Right ventricle myocardium superior (tissue), 1 donor: ENCODE data around the gene CEP152. TPM values are rescaled to one million over a fixed set of nuclear protein-coding genes. Genes with fewer than 3 reads are reported as not detected.

Source experiments
- ATAC-seq: fragments of 200-7000 bp; cut with Tn5 transposase; one replicate; pipeline ENCODE4 v1.9.1; 2020; ENCODE audit warnings: mild to moderate bottlenecking; ENCODE audit not compliant: poor library complexity
- DNase-seq: peaks from one replicate; pipeline ENCODE4 v3.0.0-alpha.2; 2020
- intact Hi-C: fragments of 100-400 bp; cut with DNase I; formaldehyde crosslinking; loops from one replicate; pipeline ENCODE4 v1.11.2; 2022
- total RNA-seq: library from RNA; stranded (reverse); fragmentation: NEBNext Ultra II Directional; extraction: Animal tissue kit (Norgen Biotek cat#: 25700); gene quantifications from one replicate; pipeline ENCODE4 v1.2.1, GENCODE V29; 2021
- donor health status: DM: no; HTN: yes; CAD: no; lungs with severe emphysema.

Gene CEP152
- total RNA-seq, 1 donor from 2014 or later: 1.3 TPM

DNA sequence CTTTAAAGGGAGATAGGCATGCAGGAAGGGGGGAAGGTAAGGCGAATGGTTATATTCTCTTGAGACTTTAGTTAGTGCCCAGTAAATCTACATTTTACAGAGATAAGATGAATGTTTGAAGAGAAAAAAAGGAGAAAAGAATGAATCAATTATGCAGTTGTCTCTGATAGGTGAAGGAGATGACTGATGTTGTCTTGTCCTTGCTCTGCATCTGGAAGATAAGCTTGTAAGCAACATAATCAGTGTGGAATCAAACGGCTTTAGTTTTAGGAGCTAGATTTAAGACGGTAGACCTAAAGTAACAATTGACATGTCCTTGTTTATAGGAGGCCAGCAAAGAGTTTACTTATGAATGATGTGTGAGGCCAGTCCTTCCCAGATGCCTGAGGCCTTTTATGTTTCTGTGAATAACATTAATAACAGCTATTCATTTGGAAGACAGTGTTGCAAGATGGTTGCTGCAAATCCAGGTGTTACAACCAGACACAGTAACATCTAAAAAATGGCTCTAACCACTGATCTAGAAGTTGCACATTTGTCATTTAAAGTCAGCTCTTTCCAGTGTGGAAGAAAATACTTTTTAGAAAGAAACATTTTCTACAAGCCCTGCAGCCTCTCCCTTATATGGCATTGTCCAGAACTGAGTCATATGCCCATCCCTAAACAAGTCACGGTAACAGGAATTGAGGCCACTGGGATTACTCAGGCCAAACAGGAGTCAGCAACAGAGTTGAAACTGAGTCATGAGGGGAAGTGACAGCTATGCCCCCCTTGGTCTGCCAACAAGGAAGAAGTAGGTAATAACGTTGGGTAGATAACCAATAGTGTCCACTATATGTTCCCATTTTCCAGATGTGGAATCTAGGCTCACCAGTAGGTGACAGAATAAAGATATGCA, 87.9 kb downstream of the CEP152 start:
- intact Hi-C loops: loop anchor here (10.0 kb wide), 1 partner anchor 68 kb away; no protein-coding TSS in a partner anchor
- ATAC-seq (no peak), DNase-seq (no peak)

DNA sequence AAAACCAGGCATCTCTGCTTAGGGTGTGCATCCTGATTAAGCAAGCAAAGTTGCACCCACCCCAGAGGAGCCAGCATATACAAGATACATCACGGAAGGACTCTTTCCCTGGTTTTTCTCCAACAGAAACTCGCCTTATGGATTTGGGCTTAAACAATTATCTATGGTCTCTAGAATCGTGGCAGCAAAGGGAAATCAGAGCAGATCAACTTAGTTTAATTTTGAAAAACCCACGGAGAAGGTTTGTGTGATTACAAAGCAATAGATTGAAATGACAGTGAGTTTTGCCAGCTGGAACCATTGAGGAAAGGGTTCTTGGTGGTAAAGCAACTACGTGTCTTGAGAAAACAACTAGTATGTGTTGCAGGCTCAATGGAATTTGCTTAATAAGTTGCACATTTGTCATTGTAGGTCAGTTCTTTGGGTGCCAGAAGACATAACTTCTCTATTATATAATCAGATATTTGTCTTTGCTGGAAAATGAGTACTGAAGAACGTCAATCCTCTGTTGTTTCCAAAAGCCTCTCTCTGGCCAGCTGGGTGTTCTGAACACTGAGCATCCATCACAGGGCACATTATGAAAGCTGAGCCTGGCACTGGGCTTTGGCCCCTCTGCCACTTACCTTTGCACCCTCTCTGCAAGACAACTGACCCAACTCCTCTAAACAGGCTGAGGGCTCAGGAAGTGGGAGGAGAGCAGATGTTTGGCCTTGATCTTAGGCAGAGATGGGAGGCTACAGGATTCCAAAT, 89.6 kb downstream of the CEP152 start:
- ATAC-seq (peak; percentile 80), DNase-seq (no peak)
- intact Hi-C loops: loop anchor here (10.0 kb wide), 1 partner anchor 66 kb away; no protein-coding TSS in a partner anchor

DNA sequence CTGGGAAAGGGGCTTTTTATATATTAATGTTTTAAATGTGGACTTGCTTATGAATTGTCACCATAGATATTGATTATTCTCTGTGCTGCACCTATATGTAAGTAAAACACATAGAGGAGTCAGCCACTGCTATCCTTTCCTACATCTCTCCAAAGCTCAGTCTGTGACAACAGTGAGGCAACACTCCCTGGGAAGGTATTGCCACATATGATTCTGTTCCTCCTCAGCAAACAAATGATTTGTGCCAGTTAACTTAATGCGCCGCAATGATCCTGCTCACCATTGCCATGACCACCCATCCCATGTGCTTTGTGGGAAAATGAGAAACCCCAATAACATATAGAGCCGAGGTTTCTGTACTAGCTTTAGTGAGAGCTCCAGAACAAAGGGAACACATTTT, 90.2 kb downstream of the CEP152 start:
- ATAC-seq: peak; percentile 44
- no peak for DNase-seq
- intact Hi-C loops: loop anchor here (10.0 kb wide), 1 partner anchor 66 kb away; no protein-coding TSS in a partner anchor

DNA sequence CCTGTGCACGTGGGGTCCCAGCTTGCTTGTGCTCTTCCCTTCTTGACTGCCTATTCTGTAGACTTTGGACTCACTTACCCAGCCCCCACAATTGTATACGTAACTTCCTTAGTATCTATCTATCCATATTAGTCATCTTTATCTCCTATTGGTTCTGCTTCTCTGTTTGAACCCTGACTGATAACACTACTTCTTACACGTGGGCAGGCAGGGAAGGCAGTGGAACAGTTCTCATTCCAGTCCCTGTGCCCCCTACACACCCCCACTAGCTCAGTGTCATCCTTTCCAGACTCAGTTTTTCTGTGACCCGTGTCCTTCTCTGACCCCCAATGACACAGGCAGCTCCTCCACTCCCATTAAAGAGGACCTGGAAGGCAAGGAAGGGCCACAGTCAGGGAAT, 91.2 kb downstream of the CEP152 start:
- intact Hi-C loops: loop anchor here (10.0 kb wide), 1 partner anchor 65 kb away; no protein-coding TSS in a partner anchor
- ATAC-seq (no peak), DNase-seq (no peak)

DNA sequence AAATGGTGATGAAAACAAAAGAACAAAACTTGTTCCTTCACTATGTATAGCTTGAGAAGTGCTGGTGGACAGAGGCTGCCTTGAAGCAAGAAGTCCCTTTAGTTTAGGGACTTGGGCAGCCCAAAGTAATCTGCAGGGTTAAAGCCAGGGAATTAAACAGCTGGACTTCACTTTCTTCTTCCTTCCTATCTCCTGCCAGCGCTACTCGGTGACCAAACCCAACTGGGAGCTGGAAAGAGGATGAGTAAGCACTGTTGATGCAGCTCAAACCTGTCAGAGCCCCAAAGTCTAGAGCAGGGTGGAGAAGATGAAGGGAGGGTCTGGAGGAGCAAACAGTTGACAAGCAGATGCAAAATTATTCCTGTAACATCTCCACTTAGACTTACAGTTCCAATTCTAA, 92.2 kb downstream of the CEP152 start:
- ATAC-seq: peak; percentile 67
- intact Hi-C loops: no loop called here
- no peak for DNase-seq

DNA sequence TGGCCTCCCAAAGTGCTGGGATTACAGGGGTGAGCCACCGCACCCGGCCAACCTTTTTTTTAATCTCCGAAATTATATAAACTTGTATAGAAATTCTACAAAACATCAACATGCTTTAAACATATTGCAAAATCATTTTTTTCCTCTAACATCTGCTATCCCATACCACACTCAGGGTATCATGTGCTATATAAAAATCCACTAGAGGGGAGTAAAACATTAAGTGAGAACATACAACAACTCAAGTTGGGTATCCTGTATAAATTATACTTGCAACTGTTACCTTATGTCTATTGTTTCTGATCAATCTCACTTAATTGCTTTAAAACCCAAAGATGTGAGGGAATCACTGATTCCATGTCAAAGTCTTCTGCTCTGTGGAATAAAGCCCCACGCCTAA, 93.4 kb downstream of the CEP152 start:
- intact Hi-C loops: no loop called here
- no peak for ATAC-seq
- no peak for DNase-seq

DNA sequence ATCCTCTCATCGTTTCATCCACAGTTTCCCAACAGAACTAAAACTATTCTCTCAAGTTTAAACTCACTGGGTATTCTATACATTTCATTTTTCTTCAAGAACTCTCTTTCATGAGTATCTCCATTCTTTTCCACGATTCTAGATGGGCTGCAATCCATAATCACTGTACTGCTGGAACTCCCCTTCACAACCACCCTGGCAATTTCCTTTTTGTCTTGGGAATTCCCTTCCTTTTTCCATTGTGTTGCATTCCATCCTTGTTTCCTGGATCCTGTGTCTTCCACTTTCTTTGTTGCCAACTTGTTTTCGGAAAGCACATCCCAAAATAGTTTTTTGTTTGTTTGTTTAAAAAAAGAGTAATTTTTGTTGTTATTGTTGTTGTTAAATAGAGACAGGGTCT, 98.3 kb downstream of the CEP152 start:
- ATAC-seq (no peak), DNase-seq (no peak)

DNA sequence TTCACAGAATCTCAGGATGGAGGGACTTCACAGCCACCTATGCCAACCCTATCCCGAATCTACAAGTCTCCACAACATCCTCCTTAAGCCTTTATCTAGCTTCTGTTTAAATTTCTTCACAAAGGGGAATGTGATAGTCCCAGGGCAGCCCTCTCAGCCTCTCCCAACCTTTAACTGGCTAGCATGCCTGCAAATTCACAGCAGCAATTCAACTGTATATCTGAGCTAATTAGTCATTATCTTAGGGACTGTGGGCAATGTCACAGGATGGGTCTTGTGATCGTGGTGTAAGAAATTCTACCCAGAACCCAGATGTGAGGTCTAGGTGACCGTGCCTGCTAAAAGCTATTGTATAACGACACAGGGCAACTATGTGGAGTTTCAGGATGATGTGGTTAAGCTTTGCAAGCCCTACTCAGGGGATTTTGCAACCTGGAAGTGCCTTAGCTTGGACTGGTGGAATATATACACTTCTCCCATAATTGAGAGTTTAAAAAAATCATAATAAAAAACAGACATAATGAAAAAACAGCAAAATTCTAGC, 99.8 kb downstream of the CEP152 start:
- intact Hi-C loops: no loop called here
- ATAC-seq (no peak), DNase-seq (no peak)

More for the DNA sequence above, 98.3 kb downstream of the CEP152 start:
- intact Hi-C loops: no loop called here

DNA sequence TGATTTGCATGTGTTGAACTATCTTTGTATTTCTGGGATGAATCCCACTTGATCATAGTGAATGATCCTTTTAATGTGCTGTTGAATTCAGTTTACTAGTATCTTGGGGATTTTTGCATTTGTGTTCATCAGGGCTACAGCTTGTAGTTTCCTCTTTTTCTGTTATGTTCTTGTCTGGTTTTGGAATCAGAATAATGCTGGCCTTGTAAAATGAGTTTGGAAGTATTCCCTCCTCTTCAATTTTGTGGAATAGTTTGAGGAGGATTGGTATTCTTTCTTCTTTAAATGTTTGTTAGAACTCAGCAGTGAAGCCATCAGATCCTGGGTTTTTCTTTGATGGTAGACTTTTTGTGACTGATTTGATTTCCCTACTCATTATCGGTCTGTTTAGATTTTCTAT, 102.2 kb downstream of the CEP152 start:
- no peak for DNase-seq
- intact Hi-C loops: no loop called here
- no peak for ATAC-seq

DNA sequence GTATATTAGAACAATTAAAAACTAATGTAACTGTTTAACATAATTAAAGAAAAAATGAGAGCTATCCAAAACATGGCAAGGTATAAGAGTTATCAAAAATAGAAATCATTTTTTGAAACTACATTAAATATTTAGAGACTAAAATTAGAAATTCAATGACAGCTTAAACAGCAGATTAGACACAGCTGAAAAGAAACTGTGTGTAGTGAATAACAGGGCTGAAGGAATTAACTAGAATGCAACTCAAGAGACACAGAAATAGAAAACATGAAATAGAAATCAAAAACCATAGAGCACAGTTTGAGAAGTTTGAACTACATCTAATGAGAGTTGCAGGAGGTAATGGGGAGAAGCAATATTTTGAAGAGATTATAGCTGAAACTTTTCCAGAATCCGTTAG, 105.5 kb downstream of the CEP152 start:
- no peak for ATAC-seq
- DNase-seq: no peak
- intact Hi-C loops: no loop called here

DNA sequence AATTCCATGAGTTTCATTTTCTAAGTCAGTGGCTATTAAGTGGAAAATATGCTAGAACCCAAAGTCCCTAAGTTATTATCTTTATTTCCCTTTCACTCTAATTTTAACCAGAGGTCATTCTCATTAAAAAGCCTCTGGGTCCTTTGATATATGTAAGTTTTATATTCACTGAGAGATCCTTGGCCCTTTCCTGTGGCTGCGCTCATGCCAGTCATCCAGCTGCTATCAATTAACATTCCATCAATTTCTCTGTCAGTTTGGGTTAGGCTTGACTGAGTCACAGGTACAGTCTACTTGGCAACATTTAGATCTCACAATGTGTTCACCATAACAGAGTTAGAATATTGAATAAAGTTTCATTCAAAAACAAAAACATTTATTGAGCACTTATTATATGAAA, 107.3 kb downstream of the CEP152 start:
- intact Hi-C loops: no loop called here
- DNase-seq (no peak), ATAC-seq (no peak)

DNA sequence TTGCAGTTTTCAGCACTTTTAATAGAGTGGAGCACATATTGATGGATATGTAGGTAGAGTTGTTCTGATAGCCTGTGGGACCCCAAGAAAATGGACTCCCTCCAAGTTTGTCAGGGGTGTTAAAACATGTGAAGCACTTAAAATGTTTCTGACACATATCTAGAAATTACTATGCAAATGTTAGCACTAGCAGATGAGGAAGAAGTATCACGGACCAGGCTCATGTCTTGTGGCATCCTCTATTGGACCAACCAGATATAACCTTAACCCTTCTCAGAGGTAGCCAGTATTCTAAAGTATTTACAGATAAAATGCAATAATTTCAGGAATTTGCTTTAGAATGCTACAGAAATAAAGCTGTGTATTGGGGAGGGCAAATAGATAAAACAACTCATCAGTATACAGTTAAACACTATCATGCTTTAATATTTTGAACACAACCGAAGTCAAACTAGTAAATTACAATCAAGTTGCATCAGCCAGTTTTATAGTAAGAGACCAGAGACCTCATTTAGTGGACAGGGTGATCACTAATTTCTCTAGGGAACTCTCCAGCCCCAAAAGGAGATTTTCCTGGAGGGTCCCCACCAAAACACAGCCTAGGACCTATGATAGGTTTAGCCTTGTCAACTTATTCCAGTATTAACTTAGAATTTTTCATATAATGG, 108.2 kb downstream of the CEP152 start:
- DNase-seq (no peak), ATAC-seq (no peak)
- intact Hi-C loops: no loop called here

DNA sequence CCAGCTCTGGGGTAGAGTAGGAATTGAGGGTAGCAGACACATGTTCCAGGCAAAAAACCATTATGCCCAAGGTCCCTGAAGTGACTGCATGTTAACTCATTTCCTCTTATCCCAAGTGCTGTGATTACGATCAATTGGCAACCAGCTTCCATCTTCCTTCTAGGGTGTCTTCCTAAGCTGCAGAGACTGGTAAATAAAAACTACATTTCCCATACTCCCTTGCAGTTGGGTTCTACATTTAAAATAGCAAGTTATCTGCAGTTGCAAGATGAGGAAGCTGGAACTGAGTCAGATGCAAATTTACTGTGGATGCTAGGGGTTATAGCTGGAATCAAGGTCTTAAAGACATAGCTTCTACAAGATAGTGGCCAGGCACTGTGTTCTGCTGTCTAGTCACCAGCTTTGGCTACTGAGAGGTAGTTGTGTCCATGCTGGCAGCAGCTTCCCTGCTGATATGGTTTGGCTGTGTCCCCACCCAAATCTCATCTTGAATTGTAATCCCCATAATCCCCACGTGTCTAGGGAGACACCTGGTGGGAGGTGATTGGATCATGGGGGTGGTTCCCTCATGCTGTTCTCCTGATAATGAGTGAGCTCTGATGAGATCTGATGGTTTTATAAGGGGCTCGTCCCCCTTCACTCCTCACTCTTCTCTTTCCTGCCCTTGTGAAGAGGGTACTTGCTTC, 114.1 kb downstream of the CEP152 start:
- intact Hi-C loops: no loop called here
- no peak for DNase-seq
- ATAC-seq: no peak

DNA sequence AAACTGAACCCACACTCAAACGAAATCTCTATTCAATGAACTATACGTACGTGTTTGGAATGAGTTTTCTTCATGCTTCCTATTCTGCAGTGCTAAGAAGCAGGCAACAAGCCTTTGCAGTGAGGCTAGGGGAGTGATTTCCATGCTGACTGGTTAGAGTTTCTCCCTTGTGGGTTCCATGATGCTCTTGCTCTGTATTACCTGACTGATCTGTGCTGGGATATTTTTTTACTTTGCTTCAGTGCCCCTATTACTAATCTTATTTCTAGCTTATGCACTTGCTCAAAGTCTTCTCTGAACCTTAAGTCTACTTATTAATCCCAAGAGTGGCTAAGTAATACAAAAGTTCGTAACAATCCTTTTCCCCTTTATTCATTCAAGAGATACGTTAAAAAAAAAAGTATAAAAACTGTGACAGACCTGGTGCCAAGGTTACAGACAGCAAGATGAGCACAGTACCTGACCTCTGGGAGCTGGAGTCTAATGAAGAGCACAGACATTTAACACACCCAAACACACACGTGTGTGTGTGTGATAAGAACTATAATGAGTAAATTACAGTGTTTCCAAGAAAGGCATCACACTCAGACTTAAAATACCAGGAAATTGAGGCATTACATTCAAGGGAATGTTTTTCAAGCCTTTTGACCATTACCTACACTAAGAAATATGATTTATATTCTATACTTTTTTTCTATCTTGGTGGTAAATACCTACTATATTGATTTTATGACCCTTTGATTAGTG, 114.9 kb downstream of the CEP152 start:
- DNase-seq (no peak), ATAC-seq (no peak)
- intact Hi-C loops: no loop called here

DNA sequence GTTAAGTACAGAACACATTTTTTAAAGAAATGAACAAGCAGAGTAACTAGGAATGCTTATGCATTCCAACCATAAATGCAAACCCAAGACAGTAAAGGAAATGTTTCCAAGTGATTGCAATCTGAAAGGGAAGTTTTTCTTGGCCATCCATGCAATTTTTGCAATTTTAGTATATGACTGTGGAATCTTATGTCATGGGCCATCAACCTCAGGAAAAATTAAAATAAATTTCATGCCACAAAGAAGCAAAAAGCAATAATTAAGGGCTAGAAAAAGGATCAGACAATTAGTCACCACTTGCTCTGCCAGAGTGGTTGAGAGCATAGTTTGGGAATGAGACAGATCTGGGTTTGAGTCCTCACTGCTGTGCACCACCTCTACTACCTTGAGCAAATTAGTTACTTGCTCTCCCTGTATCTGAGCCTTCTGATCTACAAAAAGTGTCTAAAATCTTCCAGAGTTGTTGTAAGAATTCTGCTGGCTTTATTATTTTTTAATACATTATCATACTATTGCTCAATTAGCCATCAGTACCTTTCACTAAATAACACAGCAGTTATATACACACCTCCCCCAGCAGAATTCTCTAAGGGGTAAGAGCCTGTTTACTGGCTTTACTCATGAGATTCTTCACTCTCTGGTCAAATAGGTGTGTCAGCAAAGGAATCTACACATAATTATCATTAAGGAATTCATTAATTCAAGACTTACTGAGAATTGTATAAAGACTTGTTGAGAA, 115.6 kb downstream of the CEP152 start:
- intact Hi-C loops: no loop called here
- no peak for ATAC-seq

DNA sequence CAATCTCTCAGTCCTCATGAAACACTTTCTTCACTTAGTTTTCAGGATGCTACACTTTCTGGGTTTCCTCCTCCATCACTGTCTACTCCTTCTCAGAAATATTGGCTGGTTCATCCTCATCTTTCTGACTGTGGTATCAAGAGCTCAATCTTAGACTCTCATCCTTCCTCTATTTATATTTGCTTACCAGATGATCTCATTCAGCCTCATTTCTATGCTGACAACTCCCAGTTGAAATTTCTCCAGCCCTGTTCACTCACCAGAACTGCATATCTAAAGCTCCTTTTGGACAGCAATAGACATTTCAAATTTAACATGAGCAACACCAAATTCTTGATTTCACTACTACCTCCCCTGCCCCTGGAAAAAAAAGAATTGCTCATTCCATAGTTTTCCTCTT, 117.4 kb downstream of the CEP152 start:
- intact Hi-C loops: no loop called here
- DNase-seq: no peak
- peak; percentile 55 for ATAC-seq

More for the DNA sequence above, 115.6 kb downstream of the CEP152 start:
- no peak for DNase-seq

DNA sequence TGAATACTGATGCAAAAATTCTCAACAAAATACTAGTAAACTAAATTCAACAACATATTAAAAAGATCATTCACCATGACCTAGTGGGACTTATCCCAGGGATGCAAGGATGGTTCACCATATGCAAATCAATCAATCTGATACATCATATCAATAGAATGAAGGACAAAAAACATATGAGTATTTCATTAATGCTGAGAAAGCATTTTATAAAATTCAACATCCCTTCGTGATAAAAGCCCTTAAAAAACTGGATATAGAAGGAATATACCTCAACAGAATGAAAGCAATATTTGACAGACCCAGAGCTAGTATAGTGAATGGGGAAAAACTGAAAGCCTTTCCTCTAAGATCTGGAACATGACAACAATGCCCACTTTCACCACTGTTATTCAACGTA, 122.4 kb downstream of the CEP152 start:
- intact Hi-C loops: no loop called here
- DNase-seq: no peak
- ATAC-seq: no peak
